HG03175 (cell line): ENCODE data around the gene B3GNT5.
"Not testable (repeated sequence)": the region's sequence is repeated elsewhere in the genome, so short reads cannot be mapped to it uniquely, and the experiment has no call there.

Experiments
- ATAC-seq: cut with Tn5 transposase; IDR thresholded peaks from one replicate; pipeline ENCODE4 v1.9.1; 2021; ENCODE audit warnings: mild to moderate bottlenecking, moderate library complexity; ENCODE audit not compliant: unreplicated experiment

B3GNT5 gene

GRCh38 chr3:183229178-183229577, 23.9 kb upstream of the B3GNT5 start:
- ATAC-seq = no peak

GRCh38 chr3:183230251-183230650, 22.8 kb upstream of the B3GNT5 start:
- ATAC-seq = not testable (repeated sequence)

- no peak for ATAC-seq
Measured at GRCh38 chr3:183230826-183231225, 22.2 kb upstream of the B3GNT5 start.

GRCh38 chr3:183233966-183234365, 19.1 kb upstream of the B3GNT5 start:
- ATAC-seq = no peak

- no peak for ATAC-seq
Measured at GRCh38 chr3:183239046-183239445, 14.0 kb upstream of the B3GNT5 start.

- no peak for ATAC-seq
Measured at GRCh38 chr3:183242431-183242830, 10.6 kb upstream of the B3GNT5 start.

- ATAC-seq = no peak
Measured at GRCh38 chr3:183244219-183244618, 8.8 kb upstream of the B3GNT5 start.

- ATAC-seq = no peak
Measured at GRCh38 chr3:183244981-183245476, 8.0 kb upstream of the B3GNT5 start.

GRCh38 chr3:183247011-183247589, 6.0 kb upstream of the B3GNT5 start:
- no peak for ATAC-seq

- ATAC-seq = no peak
Measured at GRCh38 chr3:183249006-183249718, 3.9 kb upstream of the B3GNT5 start.

- no peak for ATAC-seq
Measured at GRCh38 chr3:183252118-183252782, 803 bp upstream of the B3GNT5 start.

- ATAC-seq = no peak
Measured at GRCh38 chr3:183253528-183254486, 754 bp downstream of the B3GNT5 start.

- ATAC-seq = no peak
Measured at GRCh38 chr3:183254487-183255347, 1.7 kb downstream of the B3GNT5 start.

GRCh38 chr3:183255348-183255730, 2.3 kb downstream of the B3GNT5 start:
- no peak for ATAC-seq

- ATAC-seq = no peak
Measured at GRCh38 chr3:183259087-183259486, 6.0 kb downstream of the B3GNT5 start.

GRCh38 chr3:183259621-183260020, 6.6 kb downstream of the B3GNT5 start:
- ATAC-seq = no peak

- ATAC-seq = no peak
Measured at GRCh38 chr3:183260167-183260904, 7.3 kb downstream of the B3GNT5 start.

GRCh38 chr3:183261151-183261724, 8.2 kb downstream of the B3GNT5 start:
- ATAC-seq = no peak

GRCh38 chr3:183262875-183263378, 9.9 kb downstream of the B3GNT5 start:
- no peak for ATAC-seq
